Gastrocnemius medialis (tissue), 4 donors: ENCODE results near the gene CLASP1.

ENCODE experiments used
- POLR2A ChIP-seq, 2 donors: fragments of 450-650 bp; IDR thresholded peaks; one replicate each; pipeline ENCODE4 v1.6.1; 2017; ENCODE audit warnings: antibody characterized with exemption in 2 of 2, mild to moderate bottlenecking in 2 of 2, moderate library complexity in 2 of 2
- TF ChIP-seq, protein P1 (sequence below), 5 experiments: fragments of 450-650 bp in 3 of 5; fragments of 200-600 bp in 2 of 5; sonication (generic) in 2 of 5; IDR thresholded peaks in 4 of 5; conservative IDR thresholded peaks in 1 of 5; 1 replicate in 4 of 5; 2 replicates in 1 of 5; pipeline ENCODE4 v1.5.1; 2016 to 2019; ENCODE audit warnings: antibody characterized with exemption in 5 of 5, mild to moderate bottlenecking in 3 of 5, moderate library complexity in 3 of 5

DNA sequence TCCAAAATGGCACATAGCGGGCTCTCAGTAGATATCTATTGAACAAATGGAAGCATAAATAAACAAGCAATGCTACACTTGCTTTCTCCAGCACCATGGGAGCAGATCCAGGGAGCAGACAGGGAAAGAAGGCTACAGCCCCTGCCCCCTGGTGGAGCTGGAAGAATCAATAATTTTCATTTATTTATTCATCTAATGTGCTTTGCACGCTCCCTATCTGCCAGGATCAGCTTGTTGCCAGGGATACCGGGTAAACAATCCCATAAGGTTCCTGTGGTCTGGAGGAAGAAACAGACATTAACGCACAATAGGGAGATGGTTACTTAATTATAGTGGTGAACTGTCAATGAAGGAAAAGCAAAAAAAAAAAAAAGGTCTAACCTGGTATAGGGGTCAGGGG, 40.1 kb upstream of the CLASP1 start:
- TF ChIP-seq, protein P1, sequence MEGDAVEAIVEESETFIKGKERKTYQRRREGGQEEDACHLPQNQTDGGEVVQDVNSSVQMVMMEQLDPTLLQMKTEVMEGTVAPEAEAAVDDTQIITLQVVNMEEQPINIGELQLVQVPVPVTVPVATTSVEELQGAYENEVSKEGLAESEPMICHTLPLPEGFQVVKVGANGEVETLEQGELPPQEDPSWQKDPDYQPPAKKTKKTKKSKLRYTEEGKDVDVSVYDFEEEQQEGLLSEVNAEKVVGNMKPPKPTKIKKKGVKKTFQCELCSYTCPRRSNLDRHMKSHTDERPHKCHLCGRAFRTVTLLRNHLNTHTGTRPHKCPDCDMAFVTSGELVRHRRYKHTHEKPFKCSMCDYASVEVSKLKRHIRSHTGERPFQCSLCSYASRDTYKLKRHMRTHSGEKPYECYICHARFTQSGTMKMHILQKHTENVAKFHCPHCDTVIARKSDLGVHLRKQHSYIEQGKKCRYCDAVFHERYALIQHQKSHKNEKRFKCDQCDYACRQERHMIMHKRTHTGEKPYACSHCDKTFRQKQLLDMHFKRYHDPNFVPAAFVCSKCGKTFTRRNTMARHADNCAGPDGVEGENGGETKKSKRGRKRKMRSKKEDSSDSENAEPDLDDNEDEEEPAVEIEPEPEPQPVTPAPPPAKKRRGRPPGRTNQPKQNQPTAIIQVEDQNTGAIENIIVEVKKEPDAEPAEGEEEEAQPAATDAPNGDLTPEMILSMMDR (IDR thresholded peaks at IDR 0.05 in 4 of 5, conservative IDR thresholded peaks at IDR 0.05 in 1 of 5) = peak in 3 of 5 experiments; percentile 17 to 33 (median 32)
- no peak for TF ChIP-seq POLR2A (IDR thresholded peaks at IDR 0.05)
